Stimulated activated CD4-positive, alpha-beta T cell treated with anti-CD3 and anti-CD28 coated beads, Interleukin-4, amount 100 ng/mL, for 4 hours (primary cell): ENCODE results near the gene ADGRV1.

Experiments
- DNase-seq, 2 experiments: peaks; one replicate each; pipeline ENCODE4 v3.0.0-alpha.2; 2020

ADGRV1 gene

GRCh38 chr5:90876366-90876765 lies 317.8 kb downstream of the ADGRV1 start:
- no peak for DNase-seq

DNA sequence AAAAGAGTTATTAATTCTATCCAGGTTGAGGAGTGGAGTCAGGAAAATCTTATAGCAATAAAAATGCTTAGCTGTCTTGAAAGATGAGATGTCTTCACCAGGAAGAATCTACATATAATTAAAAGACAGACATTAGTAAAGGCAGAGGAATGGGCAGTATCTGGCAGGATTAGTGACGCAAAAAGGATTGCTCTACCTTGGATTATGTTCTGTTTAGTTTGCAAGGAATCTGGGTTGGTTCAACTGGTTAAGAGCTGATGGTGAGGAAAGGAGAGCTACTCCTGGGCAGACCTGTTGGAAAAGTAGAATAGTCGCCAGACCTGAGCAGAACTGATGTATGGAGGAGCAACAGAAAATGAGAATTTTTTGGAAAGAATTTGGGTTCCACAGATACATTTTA lies 318.5 kb downstream of the ADGRV1 start:
- no peak for DNase-seq

DNA sequence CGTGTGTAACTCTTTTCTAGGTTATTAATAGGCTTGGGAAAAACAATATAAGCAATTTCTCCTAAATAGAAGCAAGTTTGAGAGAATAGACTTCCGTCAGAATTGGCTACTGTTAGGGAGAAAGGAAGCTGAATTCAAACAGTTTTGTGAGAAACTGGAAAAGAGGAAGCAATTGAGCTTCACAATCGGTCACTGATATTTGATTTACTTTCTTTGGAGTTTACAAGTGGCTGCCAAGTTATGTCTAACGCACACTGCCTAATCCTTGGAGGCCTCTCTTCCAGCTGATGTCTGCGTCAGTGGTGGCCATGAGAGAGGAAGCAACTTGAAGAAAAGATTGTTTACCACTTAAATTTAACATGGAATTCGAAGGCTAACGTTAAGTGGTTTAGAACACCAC lies 319.5 kb downstream of the ADGRV1 start:
- no peak for DNase-seq

- no peak for DNase-seq
These were observed 320.1 kb downstream of the ADGRV1 start for GRCh38 chr5:90878549-90879196.

DNA sequence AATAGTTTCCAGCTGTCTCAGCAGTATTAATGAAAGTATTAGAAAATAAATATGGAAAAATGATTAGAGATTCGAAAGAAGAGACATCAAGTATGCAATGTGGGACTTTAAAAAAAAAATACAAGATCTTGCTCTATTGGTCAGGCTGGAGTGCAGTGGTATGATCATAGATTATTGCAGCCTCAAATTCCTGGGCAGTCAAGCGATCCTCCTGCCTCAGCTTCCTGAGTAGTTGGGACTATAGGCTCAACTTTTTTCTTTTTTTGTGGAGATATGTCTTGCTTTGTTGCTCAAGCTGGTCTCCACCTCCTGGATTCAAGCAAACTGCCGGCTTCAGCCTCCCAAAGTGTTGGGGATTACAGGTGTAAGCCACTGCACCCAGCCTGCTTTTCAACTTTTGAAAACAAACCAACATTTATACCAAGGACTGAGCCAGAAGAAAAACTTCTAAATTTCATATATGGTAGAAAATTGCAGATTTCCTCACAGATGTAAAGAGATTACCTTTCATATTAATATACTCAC lies 323.1 kb downstream of the ADGRV1 start:
- DNase-seq: no peak

DNA sequence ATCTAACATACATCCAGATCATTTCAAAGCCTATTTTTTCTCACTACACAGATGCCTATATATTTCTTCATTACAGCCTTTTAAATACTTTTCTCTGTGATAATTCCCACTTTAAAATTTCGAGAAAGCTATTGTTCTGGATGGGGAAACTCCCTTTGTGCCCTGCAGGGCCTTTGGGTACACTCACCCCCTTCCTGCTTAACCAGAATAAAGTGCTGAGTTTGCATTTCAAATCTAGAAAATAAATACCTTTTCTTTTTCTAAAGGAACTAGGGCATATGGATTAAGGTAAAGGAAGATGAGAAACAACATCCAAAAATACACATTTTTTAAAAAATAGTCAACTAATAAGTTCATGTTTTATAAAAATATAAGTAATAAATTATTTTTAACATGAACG lies 323.9 kb downstream of the ADGRV1 start:
- no peak for DNase-seq

DNA sequence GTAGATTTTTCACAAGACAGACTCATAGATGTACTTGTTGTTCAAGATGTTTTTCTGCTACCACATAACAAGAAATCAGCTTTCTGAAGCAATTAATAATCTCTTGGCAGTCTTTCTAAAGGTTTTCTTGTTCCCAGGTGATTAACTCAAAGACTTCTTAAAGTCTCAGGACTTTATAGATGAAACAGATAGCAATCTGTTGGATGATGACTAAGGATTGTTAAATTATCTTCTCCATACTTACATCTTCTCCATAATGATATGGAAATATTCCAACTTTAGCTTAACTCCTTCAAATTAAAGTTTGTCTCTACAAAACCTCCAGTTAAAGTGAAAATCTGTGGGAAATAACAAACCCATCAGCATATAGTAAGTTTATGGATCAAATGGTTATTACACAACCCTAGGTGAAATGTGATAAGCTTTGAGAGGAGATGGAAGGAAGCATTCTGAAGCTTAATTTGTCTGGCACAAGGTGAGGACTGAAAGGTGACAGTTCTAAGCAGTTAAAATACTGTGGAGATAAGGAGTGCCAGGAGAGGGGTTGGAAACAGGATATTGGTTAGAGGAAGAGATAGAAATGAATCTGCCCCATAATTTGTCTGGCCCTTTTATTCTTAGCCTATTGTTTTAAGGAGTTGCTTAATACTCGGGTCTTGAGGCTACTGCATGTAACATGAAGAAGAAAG lies 326.7 kb downstream of the ADGRV1 start:
- DNase-seq: no peak

- no peak for DNase-seq
These were observed 327.8 kb downstream of the ADGRV1 start for GRCh38 chr5:90886381-90886780.

GRCh38 chr5:90888511-90889324 lies 330.1 kb downstream of the ADGRV1 start:
- DNase-seq: no peak

- DNase-seq: no peak
These were observed 330.7 kb downstream of the ADGRV1 start for GRCh38 chr5:90889325-90889600.

DNA sequence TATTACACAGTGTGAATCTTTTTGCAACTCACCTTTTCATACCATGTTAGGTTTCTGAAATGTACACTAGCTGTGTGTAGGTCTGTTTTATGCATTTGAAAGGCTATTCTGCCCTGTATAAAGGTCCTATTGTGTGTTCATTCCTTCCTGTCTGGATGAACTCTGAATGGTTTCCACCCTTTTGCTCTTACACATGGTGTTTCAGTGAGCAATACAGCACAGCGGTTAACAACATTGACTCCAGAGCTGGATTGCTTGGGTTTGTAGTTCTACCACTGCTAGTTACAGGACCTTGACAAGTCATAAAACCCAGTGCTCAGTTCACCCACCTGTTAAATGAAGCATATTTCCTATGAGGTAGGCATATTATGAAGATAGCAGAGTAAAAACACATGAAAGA lies 331.6 kb downstream of the ADGRV1 start:
- no peak for DNase-seq

- no peak for DNase-seq
These were observed 336.3 kb downstream of the ADGRV1 start for GRCh38 chr5:90894866-90895420.

- DNase-seq: no peak
These were observed 339.0 kb downstream of the ADGRV1 start for GRCh38 chr5:90897618-90898017.

DNA sequence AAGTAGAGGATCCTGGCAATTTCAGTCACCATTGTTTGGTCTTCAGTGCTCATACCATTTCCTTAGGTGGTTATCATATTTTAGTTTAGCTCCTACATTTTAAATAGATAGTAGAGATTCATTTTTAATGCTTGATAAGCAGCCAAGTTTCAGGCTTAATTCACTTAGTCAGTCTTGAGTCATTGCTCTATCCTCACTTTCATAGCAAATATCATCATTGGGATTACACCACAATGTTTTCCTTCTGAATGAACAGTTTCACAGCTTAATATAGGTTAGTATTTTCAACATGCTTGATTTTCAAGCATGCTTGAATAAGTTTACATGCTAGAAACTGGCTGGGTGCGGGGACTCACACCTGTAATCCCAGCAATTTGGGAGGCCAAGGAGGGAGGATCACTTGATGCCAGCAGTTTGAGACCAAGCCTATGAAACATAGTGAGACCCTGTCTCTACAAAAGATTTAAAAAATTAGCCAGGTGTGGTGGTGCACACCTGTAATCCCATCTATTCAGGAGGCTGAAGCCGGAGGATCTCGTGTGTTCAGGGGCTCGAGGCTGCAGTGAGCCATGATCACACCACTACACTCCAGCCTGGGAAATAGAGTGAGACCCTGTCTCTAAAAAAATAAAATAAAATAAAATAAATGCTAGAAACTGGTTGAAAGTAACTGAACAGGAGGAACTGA lies 339.9 kb downstream of the ADGRV1 start:
- no peak for DNase-seq

- DNase-seq: no peak
These were observed 340.5 kb downstream of the ADGRV1 start for GRCh38 chr5:90899014-90899604.

- no peak for DNase-seq
These were observed 342.7 kb downstream of the ADGRV1 start for GRCh38 chr5:90901261-90901660.

DNA sequence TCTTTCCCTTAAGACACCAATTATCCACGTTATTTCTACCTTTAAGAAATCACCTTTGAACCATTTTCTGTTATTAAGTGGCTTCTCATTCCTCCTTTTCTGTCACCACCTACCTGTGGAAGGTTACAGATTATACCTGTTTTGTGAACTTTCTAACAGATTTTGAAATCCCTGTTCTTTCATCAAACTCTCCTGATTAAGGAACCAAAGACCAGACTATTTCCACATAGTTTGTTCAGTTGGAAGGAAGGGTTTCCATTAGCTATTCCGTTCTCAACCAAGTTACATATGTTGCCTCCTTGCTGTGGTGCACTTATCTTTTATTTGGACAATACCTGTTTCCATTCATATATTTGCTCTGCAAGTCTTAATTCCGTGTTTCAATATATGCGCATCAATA lies 343.6 kb downstream of the ADGRV1 start:
- DNase-seq: no peak

- DNase-seq: no peak
These were observed 344.2 kb downstream of the ADGRV1 start for GRCh38 chr5:90902651-90903386.

DNA sequence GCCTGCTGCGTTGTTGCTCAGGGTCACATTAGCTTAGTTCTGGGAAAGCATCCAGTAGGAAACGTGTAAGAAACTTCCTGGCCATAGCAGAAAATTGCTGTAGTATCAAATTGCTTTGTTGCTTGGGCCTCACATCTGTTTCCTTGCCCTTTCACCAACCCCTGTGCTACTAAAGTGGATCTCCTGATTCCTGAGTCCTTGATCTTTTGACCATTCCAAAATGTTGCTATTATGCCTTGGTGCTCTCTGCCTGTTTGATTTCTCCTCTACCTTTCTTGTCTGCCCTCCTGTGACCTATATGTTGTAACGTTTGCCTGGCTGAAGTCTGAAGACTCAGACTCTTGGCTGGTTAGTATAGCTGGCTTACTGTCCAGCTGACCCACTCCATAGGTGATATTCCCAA lies 350.5 kb downstream of the ADGRV1 start:
- no peak for DNase-seq

DNA sequence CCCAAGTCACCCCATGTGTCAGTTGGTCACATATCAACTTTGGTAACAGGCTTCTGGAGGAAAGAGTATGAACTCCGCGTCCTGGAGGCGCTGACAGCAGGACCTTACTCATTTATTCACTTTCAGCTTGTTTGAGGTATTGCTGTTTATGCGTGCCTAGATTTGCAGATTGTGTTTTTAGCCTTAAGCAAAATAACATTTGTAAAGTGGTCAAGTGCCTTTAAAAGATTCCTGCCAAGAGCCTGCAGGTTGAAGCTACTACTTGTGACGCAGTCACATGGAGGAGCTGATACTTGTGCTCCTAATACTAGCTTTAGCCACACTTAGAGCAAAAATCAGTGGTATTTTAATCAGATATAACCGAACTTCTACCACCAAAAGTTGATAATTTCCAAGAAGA lies 351.3 kb downstream of the ADGRV1 start:
- no peak for DNase-seq

DNA sequence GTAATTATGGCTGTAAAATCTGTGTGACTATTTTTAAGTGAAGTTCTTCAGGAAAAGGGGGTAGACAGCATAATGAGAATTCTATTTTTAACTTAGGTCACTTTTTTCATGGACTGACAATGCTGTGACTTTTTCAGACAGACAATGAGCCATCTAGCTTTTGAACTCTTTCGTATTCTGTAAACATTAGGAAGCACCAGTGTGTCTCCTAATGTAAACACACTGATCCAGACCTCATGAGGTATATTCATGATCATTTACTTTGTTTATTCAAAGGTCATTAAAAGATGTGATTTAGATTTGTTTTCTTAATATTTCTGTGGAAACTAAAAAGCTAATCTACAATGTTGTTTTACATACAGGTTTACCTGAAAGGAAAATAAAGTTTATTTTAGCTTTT lies 352.6 kb downstream of the ADGRV1 start:
- DNase-seq: no peak

GRCh38 chr5:90912476-90912875 lies 353.9 kb downstream of the ADGRV1 start:
- DNase-seq: no peak
